PC-9 (cell line): ENCODE measurements around the gene TELO2.

Experiments used
- EZH2 ChIP-seq: fragments of 200-600 bp; sonication (generic); IDR thresholded peaks from 2 replicates; pipeline ENCODE4 v1.8.0; 2017; ENCODE audit warnings: antibody characterized with exemption, low read depth
- TF ChIP-seq, protein P1 (sequence below): fragments of 200-600 bp; sonication (generic); conservative IDR thresholded peaks from 2 replicates; pipeline ENCODE4 v1.6.1; 2017; ENCODE audit warnings: mixed run types, antibody characterized with exemption, mild to moderate bottlenecking, moderate library complexity

- TF ChIP-seq, protein P1, sequence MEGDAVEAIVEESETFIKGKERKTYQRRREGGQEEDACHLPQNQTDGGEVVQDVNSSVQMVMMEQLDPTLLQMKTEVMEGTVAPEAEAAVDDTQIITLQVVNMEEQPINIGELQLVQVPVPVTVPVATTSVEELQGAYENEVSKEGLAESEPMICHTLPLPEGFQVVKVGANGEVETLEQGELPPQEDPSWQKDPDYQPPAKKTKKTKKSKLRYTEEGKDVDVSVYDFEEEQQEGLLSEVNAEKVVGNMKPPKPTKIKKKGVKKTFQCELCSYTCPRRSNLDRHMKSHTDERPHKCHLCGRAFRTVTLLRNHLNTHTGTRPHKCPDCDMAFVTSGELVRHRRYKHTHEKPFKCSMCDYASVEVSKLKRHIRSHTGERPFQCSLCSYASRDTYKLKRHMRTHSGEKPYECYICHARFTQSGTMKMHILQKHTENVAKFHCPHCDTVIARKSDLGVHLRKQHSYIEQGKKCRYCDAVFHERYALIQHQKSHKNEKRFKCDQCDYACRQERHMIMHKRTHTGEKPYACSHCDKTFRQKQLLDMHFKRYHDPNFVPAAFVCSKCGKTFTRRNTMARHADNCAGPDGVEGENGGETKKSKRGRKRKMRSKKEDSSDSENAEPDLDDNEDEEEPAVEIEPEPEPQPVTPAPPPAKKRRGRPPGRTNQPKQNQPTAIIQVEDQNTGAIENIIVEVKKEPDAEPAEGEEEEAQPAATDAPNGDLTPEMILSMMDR: no peak
- TF ChIP-seq EZH2: no peak
Measured at GRCh38 chr16:1456951-1457350, 36.2 kb upstream of the TELO2 start.
